HG02840 (cell line): Measurements from ENCODE around the gene RNF151.
A peak's percentile ranks its signal among the peaks of the same experiment; 100 is the strongest.

Source experiments
- ATAC-seq: cut with Tn5 transposase; IDR thresholded peaks from one replicate; pipeline ENCODE4 v1.9.1; 2021; ENCODE audit warnings: mild to moderate bottlenecking, moderate library complexity, moderate number of reproducible peaks; ENCODE audit not compliant: unreplicated experiment, low FRiP score

Gene RNF151

DNA sequence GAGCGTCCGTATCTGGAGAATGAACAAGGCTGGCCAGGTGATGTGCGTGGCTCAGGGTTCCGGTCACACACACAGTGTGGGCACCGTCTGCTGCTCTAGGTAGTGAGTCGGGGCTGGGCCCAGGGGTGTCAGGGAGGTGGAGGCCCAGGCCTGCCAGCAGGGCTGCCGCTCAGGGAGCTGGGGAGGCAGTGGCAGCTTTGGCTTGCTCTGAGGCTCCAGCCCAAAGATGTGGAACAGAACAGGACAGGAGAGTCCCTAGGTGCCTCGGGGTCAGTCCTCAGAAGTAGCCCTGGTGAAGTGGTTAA is 9.5 kb downstream of the RNF151 start:
- ATAC-seq = no peak

DNA sequence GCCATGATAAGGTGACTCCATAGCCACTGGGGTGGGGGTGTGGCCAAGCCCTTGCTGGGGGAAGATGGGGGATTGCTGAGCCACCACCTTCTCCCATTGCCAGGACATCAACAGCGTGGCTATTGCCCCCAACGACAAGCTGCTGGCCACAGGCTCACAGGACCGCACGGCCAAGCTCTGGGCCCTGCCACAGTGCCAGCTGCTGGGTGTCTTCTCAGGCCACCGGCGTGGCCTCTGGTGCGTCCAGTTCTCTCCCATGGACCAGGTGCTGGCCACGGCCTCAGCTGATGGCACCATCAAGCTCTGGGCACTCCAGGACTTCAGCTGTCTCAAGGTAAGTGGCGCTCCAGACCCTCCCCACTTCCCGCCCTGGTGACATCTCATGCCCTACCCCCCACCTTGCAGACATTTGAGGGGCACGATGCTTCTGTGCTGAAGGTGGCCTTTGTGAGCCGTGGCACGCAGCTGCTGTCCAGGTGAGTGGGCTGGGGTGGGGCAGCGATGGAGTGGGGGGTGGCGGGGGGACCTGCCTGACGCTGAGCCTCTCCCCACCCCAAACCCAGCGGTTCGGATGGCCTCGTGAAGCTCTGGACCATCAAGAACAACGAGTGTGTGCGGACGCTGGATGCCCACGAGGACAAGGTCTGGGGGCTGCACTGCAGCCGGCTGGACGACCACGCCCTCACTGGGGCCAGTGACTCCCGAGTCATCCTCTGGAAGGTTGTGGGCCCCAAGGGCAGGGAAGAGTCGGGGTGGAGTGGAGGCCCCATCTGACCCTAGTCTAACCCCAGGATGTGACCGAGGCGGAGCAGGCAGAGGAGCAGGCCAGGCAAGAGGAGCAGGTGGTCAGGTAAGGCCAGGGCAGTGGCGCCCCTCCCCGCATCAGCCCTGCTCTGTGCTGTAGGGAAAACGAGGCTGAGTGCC is 10.6 kb downstream of the RNF151 start:
- no peak for ATAC-seq

DNA sequence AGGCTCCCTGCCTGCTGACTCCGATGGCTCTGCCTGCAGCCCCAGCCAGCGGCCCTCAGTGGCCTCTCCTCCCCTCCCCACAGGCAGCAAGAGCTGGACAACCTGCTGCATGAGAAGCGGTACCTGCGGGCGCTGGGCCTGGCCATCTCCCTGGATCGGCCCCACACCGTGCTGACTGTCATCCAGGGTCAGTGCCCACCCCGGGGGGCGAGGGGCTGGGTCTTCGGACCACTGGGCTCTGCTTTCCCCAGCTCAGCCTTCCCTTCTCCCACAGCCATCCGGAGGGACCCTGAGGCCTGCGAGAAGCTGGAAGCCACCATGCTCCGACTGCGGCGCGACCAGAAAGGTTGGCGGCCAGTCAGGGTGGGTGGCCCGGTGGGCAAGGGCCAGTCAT is 11.2 kb downstream of the RNF151 start:
- ATAC-seq = no peak

GRCh38 chr16:1978476-1979120 is 11.9 kb downstream of the RNF151 start:
- no peak for ATAC-seq

GRCh38 chr16:1979271-1980029 is 12.8 kb downstream of the RNF151 start:
- no peak for ATAC-seq

DNA sequence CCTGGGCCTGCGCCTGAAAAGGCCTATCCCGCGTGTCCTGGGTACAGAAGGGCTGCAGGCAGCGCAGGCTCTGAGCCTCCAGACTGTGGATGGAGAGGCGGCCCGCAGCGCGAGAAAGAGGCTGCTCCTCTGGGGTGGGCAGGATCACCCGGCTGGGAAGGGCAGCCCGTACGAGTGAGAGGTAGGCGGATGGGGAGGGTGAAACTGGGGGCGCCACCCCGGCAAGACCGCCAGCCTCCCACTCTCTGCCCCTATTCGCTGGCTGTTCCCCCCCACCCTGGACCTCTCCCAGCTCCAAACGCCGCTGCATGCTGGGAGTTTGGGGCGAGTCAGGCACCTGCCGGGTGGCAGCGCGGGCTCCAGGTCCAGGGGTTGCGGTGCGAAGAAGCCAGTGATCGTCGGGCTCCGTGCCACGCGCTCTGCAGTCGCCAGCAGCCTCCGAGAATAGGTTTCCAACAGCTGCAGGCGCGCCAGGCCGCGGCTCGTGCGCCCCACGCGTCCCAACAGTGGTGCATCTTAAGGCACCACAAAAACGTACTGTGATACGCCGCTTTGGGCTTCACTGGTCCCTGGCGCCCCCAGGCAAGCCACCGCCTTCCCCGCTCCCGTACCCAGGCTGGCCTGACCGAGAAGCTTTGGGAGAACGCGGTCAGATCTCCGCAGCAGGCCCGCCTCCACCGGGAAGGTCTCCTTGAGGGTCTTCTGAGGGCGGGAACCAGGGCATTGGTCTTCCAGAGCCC is 13.5 kb downstream of the RNF151 start:
- no peak for ATAC-seq

DNA sequence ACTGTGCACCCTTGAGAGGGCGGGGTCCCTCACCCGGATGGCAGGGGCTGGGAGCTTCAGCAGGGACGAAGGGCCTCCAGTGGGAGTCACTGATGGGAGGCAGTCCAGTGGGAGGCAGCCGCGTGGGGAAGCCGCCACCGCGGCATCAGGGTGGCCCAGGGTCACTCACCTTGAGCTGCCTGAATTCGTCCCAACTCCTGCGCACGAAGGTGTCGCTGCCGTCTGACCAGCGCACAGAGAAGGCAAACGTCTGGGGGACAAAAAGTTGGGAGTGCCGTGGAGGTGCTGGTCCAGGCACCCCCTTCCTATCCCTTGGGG is 14.1 kb downstream of the RNF151 start:
- no peak for ATAC-seq

DNA sequence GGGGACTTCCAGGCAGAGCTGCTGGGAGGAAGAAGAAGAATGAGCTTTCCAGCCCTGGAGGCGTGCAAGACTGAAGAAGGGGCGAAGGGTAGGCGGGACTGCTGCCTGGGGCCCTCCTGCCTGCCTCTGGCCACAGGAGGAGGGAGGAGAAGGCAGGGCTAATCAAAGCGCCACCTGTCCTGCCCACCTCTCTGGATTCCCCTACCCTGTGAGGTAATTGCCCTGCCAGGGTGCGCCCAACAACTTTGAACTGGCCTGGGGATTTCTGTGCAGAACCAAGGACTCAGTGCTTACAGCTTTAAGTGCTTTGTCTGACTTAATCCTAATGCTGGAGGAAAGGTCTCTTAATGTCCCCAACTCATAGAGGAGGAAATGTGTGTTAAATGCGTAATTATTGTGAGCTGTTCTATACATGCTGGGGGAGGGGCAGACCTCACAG is 14.8 kb downstream of the RNF151 start, which contains the start of gene NOXO1:
Gene NOXO1, minus strand, starts transcription at position 72 of the 439 bp plus-strand sequence. CDS start 290 bp downstream, outside the sequence.
- ATAC-seq = no peak

DNA sequence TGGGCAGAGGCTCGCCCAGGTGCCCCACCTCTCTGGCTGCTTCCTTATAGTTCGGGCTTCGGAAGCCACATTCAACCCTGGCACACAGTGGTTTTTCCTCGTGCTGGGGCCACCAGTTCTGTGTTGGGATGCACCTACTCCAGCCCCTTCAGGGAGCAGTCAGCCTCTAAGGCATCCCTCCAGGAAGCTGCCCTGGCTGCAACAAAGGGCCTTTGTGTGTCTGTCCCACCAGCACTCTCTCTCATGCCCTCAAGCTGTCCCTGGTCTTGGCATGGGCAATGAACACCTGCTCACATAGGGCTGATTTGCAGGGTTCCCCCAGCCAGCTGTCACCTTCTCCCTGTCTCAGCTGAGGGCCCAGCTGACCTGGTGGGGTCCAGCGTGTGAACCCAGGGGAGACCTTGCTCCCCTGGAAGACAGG is 15.4 kb downstream of the RNF151 start:
- ATAC-seq = no peak

DNA sequence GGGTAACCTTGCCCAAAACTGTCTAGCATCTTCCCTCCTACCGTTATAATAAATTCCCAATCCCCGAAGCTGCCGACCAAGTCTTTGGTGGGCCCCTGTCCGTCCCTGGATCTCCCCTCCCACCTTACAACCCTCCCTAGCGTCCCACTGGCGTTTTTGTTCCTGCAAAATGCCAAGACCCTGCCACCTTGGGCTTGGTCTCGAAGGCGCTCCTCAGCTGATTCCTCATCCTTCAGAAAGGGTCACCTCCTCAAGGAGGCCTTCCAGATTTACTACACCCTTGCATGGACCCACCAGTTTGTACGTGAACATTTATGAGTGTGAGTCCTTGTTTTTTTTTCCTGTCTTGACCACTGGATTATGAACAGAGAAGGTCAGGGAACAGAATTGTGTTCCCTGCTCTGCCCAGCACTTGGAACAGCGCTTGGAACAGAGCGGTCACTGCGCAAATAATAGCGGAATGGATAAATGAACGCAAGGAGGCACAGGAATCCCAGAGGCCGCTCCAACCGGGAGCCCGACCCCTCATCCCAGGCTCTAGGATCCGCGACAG is 16.4 kb downstream of the RNF151 start:
- ATAC-seq = no peak

DNA sequence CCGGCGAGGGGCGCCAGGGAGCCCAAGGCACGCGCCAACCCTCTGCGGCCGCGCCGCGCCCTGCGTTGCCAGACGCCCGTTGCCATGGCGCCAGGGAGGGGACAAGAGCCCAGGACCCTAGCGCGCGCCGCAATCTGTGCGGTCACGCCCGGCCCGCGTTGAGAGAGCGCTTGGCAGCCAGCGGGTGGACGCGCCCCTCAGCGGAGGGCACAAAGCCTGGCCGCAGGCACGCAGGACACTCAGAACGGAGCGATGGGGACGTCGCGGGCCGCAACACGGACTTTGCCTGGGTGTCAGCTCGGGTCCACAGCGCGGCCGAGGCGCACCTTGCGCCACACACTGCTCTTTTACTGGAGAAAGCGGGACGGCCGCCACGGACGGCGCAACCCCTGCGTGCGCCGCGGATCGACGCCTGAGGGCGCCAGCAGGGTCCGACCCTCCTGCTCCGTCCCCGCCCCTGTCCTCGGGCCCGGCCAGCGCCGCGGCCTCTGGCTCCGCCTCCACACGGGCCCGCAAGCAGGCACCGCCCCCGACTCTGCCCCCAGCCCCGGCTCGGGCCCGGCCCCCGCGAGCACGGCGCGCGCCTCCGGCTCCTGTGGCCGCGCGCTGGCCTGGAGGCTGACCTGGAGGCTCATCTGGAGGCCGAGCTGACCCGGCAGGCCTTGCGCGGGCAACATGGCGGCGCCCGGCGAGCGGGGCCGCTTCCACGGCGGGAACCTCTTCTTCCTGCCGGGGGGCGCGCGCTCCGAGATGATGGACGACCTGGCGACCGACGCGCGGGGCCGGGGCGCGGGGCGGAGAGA is 17.1 kb downstream of the RNF151 start, which contains the start of gene GFER:
Gene GFER, plus strand, starts transcription at position 650 of the 803 bp plus-strand sequence. Its CDS starts 26 bp downstream, at position 676.
- peak; percentile 78 for ATAC-seq

- ATAC-seq = no peak
Observed at GRCh38 chr16:1984347-1985225, 17.9 kb downstream of the RNF151 start.

DNA sequence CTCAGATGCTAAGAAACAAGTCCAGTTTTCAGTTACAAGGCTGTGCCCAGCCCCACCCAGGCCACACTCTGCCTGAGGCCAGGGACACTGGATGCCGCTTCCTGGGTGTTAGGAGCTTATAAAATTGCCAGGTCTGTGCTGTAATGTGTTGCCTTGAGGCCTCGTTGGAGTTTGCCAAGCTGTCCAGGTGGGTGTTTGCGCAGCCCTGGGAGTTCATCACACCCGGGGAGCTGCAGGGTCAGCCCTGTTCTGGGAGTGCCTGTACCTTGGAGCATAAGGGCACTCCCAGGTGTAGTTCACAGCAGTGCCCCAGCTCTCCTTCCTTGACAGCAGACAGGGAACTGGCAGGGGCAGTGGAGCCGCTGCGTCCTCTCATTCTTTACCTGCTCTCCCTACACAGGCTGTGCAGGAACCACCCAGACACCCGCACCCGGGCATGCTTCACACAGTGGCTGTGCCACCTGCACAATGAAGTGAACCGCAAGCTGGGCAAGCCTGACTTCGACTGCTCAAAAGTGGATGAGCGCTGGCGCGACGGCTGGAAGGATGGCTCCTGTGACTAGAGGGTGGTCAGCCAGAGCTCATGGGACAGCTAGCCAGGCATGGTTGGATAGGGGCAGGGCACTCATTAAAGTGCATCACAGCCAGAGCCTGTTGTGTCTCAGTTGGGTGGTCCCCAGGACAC is 19.0 kb downstream of the RNF151 start:
- ATAC-seq = no peak

GRCh38 chr16:1987198-1987597 is 20.5 kb downstream of the RNF151 start:
- ATAC-seq = no peak

DNA sequence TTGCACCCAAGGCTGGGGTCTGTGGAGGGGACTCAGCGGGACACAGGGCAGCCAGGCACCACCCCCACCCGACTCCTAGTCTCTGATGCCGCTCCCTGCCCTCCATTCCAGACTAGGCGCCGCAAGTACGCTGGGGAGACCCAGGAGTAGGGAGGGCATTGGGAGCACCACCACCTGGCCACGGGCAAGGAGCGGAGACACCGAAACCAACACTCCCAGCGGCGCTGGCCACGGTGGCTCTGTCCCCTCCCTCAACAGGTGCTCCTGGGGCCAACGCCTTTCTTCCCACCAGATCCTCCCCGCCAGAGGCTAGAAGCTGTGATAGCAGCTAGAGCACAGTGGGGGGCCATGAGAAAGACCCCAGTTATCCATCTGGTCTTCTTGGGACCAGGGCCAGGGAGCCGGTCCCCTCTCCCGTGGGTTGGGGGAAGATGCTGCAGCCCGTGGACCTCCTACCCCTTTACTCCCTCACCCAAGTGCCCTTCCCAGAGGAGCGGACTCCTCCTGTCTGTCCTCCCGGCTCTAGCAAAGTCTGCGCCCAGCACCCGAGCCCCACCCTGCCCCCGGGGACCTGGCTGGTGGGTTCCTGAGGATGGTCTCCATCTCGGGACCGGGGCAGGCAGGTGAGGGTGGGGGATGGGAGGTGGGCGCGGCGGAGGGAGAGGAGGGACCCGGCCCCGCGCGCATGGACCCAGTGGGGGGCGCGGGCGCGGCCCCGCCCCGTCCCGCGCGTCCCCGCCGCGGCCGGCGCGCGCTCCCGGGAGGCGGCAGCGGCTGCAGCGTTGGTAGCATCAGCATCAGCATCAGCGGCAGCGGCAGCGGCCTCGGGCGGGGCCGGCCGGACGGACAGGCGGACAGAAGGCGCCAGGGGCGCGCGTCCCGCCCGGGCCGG is 22.8 kb downstream of the RNF151 start, which contains the start of gene SYNGR3:
Gene SYNGR3, plus strand, starts transcription at position 762 of the 892 bp plus-strand sequence. CDS start 133 bp downstream, outside the sequence.
- ATAC-seq = no peak

DNA sequence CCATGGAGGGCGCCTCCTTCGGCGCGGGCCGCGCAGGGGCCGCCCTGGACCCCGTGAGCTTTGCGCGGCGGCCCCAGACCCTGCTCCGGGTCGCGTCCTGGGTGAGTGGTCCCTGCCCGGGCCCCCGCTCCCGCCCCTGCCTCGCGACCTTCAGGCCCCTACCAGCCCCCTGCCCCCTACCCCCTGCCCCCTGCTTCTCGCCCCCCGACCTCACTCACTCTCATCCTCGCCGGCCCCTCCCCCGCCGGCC is 23.4 kb downstream of the RNF151 start:
- ATAC-seq = no peak
